ENCODE results near the gene TBC1D8B.
A peak's percentile ranks its signal among the peaks of the same experiment; 100 is the strongest.

Gene TBC1D8B

GRCh38 chrX:106912864-106913263 is 110.4 kb downstream of the TBC1D8B start:
- Histone ChIP-seq H3K27me3 (ENCODE audit: insufficient read depth, poor library complexity, severe bottlenecking) (no peaks in the 10 kb centered on the region), H3K9me3 (ENCODE audit: severe bottlenecking) (no peaks in the 10 kb centered on the region), H3K27ac (ENCODE audit: poor library complexity, severe bottlenecking) (no peak overlapping the region), H3K4me1 (ENCODE audit: insufficient read depth, poor library complexity, severe bottlenecking) (peaks cover 11% of the 10 kb centered on the region), H3K4me3 (ENCODE audit: severe bottlenecking) (no peak overlapping the region), H3K36me3 (ENCODE audit: low read depth) (no peaks in the 10 kb centered on the region)
- no peak for DNase-seq (ENCODE audit: low spot score)
- ATAC-seq (ENCODE audit: low read depth) = no peak; the same call in 2 of the 3 replicates
- TF ChIP-seq, protein P1, sequence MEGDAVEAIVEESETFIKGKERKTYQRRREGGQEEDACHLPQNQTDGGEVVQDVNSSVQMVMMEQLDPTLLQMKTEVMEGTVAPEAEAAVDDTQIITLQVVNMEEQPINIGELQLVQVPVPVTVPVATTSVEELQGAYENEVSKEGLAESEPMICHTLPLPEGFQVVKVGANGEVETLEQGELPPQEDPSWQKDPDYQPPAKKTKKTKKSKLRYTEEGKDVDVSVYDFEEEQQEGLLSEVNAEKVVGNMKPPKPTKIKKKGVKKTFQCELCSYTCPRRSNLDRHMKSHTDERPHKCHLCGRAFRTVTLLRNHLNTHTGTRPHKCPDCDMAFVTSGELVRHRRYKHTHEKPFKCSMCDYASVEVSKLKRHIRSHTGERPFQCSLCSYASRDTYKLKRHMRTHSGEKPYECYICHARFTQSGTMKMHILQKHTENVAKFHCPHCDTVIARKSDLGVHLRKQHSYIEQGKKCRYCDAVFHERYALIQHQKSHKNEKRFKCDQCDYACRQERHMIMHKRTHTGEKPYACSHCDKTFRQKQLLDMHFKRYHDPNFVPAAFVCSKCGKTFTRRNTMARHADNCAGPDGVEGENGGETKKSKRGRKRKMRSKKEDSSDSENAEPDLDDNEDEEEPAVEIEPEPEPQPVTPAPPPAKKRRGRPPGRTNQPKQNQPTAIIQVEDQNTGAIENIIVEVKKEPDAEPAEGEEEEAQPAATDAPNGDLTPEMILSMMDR (IDR thresholded peaks at IDR 0.05; ENCODE audit: poor library complexity, severe bottlenecking) = no peak

GRCh38 chrX:106917830-106918500 is 115.5 kb downstream of the TBC1D8B start:
- ATAC-seq (ENCODE audit: low read depth) = peak; percentile 92
- H3K4me1 ChIP-seq (ENCODE audit: insufficient read depth, poor library complexity, severe bottlenecking) = peaks cover 13% of the 10 kb centered on the region
- H3K9me3 ChIP-seq (ENCODE audit: severe bottlenecking) = no peaks in the 10 kb centered on the region
- H3K36me3 ChIP-seq (ENCODE audit: low read depth) = no peaks in the 10 kb centered on the region
- H3K27me3 ChIP-seq (ENCODE audit: insufficient read depth, poor library complexity, severe bottlenecking) = no peaks in the 10 kb centered on the region
- H3K27ac ChIP-seq (ENCODE audit: poor library complexity, severe bottlenecking) = peak overlapping the region; percentile 21
- TF ChIP-seq, protein P1 (IDR thresholded peaks at IDR 0.05; ENCODE audit: poor library complexity, severe bottlenecking) = no peak
- DNase-seq (ENCODE audit: low spot score) = no peak
- no peak overlapping the region for H3K4me3 ChIP-seq (ENCODE audit: severe bottlenecking)

GRCh38 chrX:106919932-106920452 is 117.5 kb downstream of the TBC1D8B start, which contains the start of gene CLDN2:
Gene CLDN2, plus strand, starts transcription at chrX:106920402. Its CDS starts 7,827 bp downstream, at chrX:106928229.
- Histone ChIP-seq H3K27me3 (ENCODE audit: insufficient read depth, poor library complexity, severe bottlenecking) (no peaks in the 10 kb centered on the region), H3K9me3 (ENCODE audit: severe bottlenecking) (no peaks in the 10 kb centered on the region), H3K4me3 (ENCODE audit: severe bottlenecking) (no peak within 1 kb of the TSS), H3K36me3 (ENCODE audit: low read depth) (no peaks in the 10 kb centered on the region), H3K27ac (ENCODE audit: poor library complexity, severe bottlenecking) (no peak within 1 kb of the TSS), H3K4me1 (ENCODE audit: insufficient read depth, poor library complexity, severe bottlenecking) (peaks cover 10% of the 10 kb centered on the region)
- DNase-seq (ENCODE audit: low spot score) (no peak), ATAC-seq (ENCODE audit: low read depth) (no peak)
- TF ChIP-seq, protein P1 (IDR thresholded peaks at IDR 0.05; ENCODE audit: poor library complexity, severe bottlenecking) = no peak

GRCh38 chrX:106921637-106922036 is 119.2 kb downstream of the TBC1D8B start:
- Histone ChIP-seq H3K4me1 (ENCODE audit: insufficient read depth, poor library complexity, severe bottlenecking) (peaks cover 10% of the 10 kb centered on the region), H3K27ac (ENCODE audit: poor library complexity, severe bottlenecking) (no peak overlapping the region), H3K4me3 (ENCODE audit: severe bottlenecking) (no peak overlapping the region), H3K27me3 (ENCODE audit: insufficient read depth, poor library complexity, severe bottlenecking) (no peaks in the 10 kb centered on the region), H3K36me3 (ENCODE audit: low read depth) (no peaks in the 10 kb centered on the region), H3K9me3 (ENCODE audit: severe bottlenecking) (no peaks in the 10 kb centered on the region)
- DNase-seq (ENCODE audit: low spot score) (no peak), ATAC-seq (ENCODE audit: low read depth) (no peak)
- TF ChIP-seq, protein P1 (IDR thresholded peaks at IDR 0.05; ENCODE audit: poor library complexity, severe bottlenecking) = no peak

All from RWPE2 (cell line).